ENCODE measurements around the gene KDM8.
A peak's percentile ranks its signal among the peaks of the same experiment; 100 is the strongest.
"Not testable (repeated sequence)": the region's sequence is repeated elsewhere in the genome, so short reads cannot be mapped to it uniquely, and the experiment has no call there.

The KDM8 gene

DNA sequence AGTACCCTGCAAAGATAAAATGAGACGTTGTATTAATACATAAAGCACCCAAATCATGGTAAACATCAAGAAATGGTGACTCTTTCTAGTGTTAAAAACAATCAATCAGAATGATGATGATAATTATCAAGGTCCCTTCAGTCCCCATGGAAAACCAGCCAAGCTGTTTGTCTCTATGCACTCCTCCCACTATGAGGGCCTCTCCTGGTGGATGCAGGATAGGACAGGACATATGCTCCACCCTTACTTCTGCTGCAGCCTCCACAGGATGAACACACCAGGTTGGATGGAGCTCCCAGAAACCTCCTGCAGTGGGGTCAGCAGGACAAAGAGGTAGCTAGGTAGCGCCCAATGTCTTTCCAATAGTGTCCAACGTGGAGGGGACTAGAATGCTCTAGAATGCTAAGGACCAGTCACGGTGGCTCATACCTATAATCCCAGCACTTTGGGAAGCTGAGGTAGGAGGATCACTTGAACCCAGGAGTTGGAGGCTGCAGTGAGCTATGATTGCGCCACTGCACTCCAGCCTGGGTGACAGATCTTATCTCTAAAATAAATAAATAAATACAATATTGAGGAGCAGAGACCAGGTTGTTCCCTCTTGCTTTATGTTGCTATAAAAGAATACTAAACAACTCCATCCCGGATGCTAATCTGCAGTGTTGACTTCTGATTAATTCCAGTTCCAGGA lies 9.9 kb upstream of the KDM8 start:
- DNase-seq: no peak

DNA sequence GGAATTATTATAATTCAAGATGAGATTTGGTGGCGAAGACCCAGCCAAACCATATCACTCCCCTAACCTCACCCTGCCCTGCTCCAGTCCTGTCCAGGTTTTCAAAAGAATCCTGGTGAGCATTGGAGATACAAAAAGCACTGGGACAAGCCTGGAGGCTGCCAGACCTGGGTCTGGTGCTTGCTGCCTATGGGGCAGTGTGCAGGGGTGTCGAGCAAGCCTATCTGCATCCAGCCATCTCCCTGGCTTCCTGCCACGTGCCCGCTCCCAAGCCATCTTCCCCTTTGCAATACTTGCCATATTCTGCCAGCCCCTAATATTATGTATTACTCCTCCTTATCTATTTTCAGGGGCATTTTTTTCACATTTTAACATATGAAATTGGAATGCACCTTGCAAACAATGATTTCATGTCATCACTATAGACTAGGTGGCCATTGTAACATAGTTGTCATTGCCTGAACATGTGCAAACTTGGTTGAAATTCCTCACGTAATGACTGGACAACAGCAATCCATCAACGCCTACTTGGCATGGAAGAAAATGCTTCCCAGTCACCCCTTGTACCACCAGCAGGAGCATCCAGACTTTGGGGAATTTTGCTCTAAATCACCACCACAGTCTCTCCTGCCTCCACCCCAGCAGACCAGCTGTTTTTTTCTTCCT lies 8.1 kb upstream of the KDM8 start:
- DNase-seq: no peak

DNA sequence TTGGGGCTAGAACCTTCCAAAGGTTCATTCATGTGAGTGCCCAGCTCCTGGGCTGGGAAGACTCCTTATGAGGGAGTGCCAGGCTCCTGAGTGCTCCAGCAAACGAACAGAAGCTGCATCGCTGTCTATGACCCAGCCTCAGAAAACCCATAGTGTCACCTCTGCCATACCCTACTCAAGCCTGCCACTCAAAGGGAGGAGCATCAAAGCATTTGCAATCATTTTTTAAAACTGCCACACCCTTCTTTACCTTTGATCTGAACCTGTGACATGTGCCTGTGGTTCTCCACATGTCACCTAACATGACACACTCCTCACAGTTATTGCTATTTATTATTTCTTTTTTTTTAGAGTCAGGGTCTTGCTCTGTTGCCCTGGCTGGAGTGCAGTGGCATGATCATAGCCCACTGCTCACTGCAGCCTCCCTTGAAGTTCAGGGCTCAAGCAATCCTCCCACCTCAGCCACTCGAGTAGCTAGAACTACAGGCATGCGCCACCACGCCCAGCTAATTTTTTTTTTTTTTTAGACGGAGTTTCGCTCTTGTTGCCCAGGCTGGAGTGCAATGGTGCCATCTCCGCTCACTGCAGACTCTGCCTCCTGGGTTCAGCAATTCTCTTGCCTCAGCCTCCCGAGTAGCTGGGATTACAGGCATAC lies 7.3 kb upstream of the KDM8 start:
- no peak for DNase-seq

DNA sequence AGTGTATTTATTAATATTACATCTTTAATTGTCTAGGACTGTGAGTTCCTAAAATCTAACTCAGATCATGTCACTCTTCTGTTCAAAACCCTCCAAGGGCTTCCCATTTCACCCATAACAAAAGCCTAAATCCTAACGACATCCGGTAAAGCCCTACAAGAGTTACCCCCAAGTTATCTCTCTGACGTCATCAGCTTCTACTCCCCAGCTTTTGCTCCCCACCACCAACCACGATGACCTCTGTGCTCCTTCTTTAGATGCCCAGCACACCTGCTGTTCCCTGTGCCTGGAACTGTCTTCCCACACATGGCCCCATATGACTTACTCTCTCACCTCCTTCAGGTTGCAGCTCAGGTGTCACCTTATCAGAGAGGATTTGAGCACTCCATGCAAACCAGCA lies 6.3 kb upstream of the KDM8 start:
- DNase-seq: no peak

DNA sequence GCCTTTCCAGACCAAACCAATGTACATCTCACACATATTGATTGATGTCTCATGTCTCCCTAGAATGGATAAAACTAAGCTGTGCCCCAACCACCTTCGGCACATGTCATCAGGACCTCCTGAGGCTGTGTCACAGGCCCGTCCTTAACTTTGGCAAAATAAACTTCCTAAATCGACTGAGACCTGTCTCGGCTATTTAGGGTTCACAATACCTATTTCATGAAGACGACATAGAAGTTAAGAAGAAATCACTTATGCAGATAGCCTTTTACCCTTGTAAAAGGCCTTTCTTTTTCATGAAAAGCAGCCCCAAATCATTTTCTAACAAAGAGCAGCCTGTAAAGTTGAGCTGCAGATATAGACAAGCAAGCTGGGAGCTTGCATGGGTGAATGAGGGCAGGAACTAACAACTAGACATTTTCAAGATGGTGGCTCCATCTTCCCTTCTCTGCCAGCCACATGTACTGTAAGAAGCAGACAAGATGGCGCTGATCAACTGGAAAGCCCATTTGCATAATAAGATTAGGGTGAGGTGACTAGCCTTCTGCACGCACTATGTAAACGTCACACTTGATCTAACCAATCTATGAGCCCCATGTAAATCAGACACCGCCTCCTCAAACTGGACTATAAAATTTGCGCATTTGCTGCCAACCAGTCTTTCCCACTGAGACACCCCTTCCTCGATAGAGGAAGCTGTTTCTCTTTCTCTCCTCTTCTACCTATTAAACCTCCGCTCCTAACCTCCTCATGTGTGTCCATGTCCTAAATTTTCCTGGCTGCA lies 4.7 kb upstream of the KDM8 start:
- DNase-seq: no peak

DNA sequence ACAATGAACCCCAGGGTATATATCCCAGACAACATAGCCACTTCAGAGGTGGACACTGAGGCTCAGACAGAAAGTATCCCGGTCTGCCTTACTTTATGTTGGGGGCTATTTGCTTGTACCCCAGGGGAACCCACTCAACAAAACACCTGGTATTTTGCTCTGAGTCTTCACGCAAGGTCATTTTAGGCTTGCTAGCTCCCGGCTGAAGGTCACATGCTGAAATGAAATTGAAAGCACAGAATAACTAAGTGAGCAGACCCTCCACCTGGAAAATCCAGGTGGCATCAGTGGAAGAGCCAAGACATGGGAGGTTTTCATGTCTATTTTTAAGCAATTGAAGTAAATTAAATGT lies 4.1 kb upstream of the KDM8 start:
- no peak for DNase-seq

DNA sequence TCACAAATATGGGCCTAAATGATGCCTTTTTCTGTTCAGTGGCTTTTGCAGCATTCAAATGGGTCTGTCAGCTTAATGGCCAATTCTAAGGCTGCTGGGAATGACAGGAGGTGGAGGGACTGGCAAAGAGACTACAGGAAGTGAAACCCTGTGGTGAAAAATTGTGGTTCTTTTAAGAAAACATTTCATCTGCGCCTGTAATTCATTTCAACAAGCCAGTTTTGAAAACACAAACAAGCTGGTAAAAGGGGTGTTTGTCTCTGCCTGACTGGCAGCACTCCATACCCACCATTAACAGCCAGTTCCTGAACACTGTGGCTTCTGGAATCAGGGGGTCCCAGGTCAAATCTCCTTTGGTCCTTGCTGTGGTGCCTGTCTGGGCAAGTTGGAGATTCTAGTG lies 3.6 kb upstream of the KDM8 start:
- DNase-seq: no peak

DNA sequence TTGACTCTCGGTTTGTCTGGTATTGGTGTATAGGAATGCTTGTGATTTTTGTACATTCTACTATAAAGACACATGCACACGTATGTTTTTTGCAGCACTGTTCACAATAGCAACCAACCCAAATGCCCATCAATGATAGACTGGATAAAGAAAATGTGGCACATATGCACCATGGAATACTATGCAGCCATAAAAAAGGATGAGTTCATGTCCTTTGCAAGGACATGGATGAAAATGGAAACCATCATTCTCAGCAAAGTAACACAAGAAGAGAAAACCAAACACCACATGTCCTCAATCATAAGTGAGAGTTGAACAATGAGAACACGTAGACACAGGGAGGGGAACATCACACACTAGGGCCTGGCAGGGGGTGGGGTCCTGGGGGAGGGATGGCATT lies 2.4 kb upstream of the KDM8 start:
- not testable (repeated sequence) for DNase-seq

DNA sequence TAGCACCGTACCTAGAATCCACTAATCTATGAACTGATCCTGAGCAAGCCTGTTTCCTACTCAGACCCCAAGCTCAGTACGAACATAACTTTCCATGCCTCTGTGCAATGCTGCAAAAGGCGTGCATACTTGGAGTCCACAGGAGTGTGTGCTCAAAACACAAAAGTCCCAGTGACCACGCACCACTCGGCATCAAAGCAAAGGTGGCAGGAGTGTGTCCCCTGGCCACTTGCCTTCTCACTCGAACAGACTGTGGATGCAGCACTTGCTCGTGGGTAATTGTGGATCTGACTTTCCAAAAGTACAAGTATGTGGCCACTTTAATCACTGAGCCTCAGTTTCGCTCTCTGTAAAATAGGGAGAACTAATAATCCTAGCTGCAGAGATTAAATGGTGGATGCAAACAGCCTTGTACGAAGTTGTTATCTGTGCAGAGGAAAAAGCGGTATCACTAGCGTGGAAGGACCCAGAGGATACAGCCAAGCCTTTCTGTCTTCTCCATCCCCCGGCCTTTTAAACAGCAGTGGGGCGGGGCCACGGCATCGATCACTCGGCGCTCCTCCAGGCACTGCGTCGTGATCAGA lies 311 bp upstream of the KDM8 start:
- peak; percentile 92 for DNase-seq

DNA sequence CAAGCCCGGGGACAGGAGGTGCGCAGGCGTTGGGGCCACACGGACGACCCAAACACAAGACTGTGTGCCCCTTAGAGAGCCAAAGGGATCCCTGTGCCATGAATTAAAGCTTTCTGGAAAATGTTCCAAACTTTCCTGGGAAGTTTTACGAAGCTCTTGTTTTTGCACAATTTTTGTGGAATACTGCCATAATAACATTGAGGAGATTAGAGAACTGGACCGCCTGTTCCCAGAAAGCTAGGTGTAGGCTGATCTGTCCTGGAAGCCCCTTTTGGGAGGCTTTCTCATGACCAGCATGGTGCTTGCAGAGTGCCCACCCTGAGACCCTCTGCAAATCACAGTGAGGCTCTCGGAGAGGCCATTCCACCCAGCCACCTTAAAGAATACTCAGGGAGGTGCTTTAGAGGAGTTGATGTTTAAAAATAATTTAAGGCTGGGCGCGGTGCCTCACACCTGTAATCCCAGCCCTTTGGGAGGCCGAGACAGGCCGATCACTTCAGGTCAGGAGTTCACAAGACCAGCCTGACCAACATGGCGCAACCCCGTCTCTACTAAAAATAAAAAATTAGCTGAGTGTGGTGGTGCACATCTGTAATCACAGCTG lies 1.1 kb downstream of the KDM8 start:
- DNase-seq: no peak

DNA sequence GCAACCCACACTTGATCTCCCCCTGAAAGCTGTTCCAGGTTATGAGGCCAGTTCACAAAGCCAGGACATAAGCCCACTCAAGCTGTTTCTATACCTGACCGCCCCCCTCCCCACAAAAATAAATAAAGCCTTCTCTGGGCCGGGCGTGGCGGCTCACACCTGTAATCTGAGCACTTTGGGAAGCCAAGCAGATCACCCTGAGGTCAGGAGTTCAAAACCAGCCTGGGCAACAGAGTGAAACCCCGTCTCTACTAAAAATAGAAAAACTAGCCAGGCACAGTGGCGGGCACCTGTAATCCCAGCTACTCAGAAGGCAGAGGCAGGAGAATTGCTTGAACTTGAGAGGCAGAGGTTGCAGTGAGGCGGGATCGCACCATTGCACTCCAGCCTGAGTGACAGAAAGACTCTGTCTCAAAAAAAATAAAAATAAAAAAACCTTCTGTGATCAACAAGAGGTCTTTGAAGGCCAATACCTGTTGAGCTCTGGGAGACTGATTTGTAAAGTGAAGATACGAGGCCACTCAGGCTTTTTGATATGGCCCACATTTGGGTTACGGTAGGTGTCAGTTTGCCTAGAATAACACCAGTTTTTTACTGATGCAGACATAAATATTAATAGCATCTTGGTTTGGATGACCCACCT lies 2.2 kb downstream of the KDM8 start:
- DNase-seq: no peak

DNA sequence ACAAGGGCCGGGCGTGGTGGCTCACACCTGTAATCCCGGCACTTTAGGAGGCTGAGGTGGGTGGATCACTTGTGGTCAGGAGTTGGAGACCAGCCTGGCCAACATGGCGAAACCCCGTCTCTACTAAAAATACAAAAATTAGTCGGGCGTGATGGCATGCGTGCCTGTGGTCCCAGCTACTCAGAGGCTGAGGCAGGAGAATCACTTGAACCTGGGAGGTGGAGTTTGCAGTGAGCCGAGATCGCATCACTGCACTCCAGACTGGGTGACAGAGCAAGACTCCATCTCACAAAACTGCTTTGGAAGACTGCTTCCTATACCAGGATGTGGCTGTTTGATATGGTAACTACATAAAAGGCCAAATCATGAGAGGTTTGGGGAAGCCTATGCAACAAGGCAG lies 3.8 kb downstream of the KDM8 start:
- not testable (repeated sequence) for DNase-seq

DNA sequence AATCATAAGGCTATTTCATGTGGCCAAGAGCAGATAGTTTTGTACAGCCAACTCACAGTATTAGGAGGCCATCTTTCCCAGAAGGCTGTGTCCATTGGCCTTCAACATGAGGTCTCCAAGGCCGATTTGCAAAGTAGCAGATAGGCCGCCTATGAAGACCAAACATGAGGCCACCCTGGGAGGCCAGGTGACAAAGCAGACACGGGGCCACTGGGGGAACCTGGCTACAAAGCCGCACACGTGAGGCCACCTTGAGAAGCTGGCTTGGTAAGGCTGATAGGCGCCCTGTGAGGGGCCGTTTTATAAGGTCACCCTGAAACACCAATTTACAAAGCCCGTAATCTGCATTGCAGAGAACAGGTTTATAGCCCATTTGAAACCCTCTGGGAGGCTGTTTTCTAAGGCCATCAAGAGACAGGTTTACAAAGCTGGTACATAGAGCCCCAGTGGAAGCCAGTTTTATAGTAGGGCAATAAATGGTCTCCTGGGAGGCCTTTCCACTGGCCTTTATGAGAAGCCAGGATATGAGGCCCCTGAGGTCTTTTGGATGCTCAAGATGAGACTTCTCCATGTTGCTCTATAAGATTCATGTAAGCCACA lies 4.9 kb downstream of the KDM8 start:
- no peak for DNase-seq

DNA sequence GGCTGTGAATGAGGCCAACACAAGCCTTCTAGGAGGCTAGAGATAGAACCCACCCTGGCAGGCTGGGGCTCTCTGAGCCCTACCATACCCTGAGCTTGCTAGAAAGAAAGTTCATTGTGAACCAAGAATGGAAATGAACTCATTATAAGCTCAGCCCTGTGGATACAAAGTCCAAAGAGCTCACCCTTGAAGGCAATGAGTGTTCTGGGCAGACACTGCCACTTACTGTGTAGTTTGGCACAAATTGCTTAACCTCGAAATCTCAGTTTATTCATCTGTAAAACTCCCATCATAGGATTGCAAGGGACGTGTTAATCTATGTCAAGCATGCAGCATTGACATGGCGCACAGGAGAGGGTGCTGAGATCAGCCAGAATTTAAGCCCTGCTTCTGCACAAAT lies 5.5 kb downstream of the KDM8 start:
- no peak for DNase-seq

DNA sequence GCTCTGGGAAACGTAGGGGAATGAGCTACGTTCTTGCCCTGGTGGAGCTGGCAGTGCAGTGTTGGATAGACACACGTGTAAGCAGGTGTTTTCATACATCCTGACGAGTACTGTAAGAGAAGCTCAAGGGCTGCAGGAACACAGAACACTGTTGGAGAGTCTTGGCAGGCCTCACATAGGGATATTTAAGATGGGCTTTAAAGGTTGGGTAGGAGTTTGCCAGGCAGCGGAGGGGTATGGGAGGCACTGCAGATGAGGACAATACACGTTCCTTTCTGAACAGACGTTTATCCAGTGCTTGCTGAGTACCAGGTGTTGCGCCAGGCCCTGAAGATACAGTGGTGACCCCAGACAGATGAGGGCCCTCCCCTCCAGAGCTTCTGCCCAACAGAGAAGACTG lies 6.3 kb downstream of the KDM8 start:
- DNase-seq: no peak

DNA sequence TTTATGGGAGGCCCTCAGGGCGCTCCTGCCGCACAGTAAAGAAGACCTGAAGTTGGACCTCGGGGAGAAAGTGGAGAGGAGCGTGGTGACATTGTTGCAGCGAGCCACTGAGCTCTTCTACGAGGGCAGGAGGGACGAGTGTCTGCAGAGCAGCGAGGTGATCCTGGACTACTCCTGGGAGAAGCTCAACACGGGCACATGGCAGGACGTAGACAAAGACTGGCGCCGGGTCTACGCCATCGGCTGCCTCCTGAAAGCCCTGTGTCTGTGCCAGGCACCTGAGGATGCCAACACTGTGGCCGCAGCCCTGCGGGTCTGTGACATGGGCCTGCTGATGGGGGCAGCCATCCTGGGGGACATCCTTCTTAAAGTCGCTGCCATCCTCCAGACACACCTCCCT lies 6.8 kb downstream of the KDM8 start:
- no peak for DNase-seq

DNA sequence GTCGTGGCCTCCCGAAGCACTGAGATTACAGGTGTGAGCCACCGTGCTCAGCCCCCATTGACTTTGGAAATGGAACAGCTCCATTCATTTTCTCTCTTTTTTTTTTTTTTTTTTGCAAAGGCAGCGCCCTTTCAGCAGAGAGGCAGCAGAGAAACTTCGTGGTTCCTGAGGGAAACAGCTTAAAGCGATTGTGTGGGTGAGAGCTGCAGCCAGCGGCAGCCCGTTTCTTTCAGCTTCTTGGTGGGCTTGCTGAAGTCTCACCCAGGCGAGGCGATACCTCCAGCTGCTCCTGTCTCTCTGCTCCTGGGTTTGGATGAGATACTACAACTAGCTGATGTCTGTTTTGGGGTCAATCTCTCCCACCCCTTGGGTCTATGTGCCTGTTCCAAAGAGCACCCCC lies 7.7 kb downstream of the KDM8 start:
- no peak for DNase-seq

DNA sequence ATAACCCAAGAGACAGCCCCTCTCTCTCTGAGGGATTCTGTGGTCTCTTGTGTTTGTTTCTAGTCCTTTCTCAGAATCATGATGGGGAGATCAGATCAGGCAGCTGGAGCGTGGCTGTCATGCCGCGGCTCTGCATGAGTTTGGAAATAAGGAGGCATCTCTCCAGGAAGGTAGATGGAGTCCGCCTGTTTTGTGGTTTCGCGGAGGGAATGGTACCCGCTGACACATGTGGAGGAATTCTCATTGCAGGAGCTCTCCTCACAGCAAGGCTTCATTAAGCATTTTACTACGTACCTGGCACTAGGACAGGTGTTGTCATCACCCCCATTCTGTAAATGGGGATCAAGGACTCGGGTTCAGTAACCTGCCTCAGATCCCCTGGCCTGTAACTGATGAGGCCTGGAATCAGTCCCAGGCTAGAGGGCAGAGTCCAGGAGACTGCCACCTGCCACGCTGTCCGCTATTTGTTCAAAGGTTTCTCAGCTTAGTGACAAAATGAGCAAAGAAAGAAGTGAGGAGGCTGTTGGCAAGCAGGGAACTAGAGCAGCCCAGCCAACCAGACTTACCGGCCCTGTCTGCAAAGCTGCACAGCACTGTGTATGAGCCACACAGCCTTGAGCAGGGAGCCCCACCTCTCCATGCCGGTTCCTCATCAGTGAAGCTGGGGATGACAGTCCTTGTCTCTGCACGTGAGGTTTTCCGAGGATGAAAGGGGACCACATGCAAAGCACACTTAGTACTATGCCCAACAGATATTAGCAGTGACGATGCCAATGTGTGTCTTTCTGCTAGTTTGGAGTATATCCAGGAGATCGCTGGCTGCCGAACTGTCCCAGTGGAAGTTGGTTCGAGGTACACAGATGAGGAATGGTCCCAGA lies 11.0 kb downstream of the KDM8 start:
- DNase-seq: no peak

DNA sequence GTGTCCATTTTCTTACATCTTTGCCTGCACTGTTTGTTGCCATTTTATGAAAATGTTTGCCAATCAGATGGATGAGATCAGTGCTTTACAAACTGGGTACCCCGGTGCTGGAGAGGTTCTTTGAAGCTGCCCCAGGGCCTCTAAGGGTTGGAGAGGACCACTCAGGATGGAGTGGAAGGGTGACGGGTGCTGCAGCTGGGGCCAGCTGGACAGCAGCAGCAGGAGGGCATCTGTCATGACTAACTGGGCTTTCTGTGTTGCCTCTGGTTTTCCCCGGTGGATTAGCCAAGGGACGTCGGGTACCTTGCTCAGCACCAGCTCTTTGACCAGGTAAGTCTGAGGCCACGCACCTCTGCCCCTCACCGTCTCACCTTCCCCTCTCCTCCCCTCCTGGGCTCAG lies 12.3 kb downstream of the KDM8 start:
- DNase-seq: no peak

DNA sequence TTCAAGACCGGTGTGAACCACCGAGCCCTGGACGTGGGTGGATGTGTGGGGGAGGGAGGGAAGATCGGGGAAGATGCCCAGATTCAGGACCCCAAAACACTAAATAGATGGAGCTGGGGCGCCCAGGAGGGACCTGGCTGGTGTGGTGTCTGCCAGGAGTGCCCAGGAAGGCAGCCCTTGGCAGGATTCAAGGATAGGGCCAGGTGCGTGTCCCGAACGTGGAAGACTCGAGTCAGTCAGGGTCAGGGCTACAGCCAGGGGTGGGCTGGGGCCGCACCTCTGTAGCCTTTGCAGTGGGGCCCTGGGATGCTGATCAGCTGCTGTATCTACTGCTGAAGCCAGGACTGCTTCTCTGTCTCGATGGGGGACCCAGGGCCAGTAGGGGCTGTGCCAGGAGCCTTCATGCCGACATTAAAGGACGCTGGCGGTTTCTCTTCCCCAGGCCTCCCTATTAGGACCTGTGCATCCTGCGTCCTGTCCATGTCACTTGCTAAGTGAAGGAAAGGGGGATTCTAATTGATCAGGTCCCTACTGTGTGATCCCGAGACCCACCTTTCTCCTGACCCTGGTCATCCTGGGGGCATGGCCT lies 13.1 kb downstream of the KDM8 start:
- DNase-seq: no peak

DNA sequence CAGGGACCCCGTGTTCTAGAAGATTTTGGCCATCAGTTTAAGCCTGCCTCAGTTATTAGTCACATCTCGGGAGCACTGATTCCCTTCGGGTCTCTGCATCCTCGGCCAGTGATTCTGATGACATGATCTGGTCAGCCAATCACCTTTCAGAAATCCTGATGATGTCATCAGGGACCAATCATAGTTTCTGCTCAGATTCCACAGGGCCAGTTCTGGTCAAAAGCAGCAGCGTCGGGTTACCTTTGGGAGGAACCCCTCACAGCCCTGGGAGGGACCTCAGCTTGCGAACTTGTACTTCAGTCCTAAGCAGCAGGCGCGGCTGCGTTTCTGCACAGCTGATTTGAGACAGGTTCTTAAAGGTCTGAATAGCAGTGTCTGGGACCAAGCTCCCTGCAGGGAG lies 13.9 kb downstream of the KDM8 start:
- no peak for DNase-seq
